DMS79 treated with DMSO at 0.1 percent for 48 hours (cell line): Measurements from ENCODE around the gene DCTPP1.
"Not testable (repeated sequence)": the region's sequence is repeated elsewhere in the genome, so short reads cannot be mapped to it uniquely, and the experiment has no call there.

Experiments used
- DNase-seq: peaks from one replicate; lab custom pipeline; 2025; lab: John Stamatoyannopoulos, UW

DCTPP1 gene

DNA sequence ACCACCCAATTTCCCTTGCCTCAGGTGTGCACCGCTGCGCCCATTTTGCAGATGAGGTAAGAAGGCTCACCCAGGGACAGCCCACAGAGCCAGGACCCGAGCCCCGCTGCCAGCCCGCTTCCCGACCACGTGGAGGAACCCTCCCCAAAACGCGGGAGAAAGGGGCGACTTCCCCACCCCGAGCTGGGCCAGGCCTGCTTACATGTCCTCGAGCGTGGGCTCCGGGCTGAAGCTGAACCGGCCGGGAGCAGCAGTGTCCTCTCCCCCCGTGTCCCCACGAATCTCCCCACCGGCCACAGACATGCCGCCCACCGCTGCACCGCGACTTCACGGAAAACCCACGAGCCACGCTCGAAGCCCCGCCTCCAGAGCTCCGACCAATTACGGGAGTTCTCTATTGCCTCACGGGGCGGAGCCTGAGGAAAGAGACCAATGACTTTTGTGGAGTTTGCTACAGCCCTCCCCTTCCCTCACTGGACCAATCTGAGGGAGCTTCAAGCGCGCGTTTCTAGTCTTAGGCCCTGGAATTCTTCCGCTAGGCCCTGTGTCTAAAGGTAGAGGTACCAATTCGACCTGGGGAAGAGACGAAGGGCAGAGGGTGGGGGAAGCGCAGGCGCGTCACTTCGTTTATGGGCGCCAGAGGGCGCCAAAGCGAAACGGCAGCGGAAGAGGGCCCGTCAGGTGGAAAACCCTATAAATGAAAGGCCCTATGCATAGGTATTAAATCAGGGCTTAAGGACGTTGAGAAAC is at the start of gene DCTPP1:
Gene DCTPP1, minus strand, starts transcription at position 353 of the 750 bp plus-strand sequence. Its CDS starts 50 bp downstream, at position 303.
- peak; percentile 99 for DNase-seq

DNA sequence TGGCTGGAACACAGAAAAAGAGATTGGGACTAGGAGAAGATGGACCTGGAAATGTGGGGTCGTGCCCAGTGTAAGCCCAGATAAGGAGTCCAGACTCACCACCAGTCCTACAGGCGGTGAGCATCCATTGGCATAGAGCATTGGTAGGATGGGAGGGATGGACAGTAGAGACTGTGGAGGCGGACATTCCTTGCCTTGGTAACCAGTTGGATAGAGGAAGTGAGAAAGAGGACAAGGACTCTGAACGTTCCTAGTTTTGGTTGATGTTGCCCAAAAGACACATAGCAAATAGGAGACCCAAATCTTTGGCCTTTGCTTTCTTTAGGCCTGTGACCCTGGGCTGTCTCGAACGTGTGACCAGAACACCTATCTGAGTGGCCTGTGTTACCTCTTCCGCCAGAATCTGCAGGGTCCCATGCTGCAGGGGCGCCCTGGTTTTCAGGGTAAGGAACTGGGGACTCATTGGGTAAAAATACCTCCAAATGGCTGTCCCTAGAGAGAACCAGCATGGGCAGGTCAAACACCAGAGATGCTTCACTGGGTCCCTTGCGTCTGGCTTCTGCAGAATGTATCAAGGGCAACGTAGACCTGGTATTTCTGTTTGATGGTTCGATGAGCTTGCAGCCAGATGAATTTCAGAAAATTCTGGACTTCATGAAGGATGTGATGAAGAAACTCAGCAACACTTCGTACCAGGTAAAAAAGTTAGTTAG is 49.1 kb upstream of the DCTPP1 start:
- DNase-seq, result no peak

DNA sequence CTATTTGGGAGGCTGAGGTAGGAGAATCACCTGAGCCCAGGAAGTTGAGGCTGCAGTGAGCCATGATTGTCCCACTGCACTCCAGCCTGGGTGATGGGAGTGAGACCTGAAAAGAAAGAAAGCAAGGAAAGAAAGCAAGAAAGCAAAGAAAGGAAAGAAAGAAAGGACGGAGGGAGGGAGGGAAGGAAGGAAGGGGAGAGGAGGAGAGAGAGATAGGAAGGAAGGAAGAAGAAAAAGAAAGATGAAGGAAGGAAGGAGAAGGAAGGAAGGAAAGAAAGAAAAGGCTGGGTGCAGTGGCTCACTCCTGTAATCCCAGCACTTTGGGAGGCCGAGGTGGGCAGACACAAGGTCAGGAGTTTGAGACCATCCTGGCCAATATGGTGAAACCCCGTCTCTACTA is 47.9 kb upstream of the DCTPP1 start:
- DNase-seq, result not testable (repeated sequence)

GRCh38 chr16:30476991-30477390 is 47.2 kb upstream of the DCTPP1 start:
- no peak for DNase-seq

DNA sequence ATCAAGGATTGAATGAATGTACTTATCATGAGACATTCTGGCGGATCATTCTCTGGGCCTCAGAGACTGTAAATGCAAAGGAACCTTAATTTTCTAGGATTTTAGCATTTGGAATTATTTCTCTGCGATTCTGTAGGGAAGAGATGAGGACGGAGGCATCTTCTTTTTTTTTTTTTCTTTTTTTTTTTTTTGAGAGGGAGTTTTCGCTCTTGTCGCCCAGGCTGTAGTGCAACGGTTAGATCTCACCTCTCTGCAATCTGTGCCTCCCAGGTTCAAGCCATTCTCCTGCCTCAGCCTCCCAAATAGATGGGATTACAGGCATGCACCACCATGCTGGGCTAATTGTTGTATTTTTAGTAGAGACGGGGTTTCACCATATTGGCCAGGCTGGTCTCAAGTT is 44.9 kb upstream of the DCTPP1 start:
- DNase-seq, result no peak

DNA sequence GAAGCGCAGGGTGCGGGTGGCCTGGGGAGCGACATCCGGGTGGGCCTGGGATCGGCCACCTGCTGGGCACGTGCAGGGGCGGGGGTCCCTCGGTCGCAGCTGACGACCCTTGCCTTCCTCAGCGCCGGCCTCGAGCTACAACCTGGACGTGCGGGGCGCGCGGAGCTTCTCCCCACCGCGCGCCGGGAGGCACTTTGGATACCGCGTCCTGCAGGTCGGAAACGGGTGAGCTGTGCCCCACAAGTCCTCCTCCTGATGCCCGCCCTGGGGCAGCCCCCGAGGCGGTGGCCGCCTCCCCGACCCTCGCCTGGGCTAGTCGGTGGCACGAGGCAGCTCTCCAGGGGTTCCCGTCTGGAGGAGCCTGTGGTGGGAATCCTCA is 44.2 kb upstream of the DCTPP1 start:
- DNase-seq, result no peak

DNA sequence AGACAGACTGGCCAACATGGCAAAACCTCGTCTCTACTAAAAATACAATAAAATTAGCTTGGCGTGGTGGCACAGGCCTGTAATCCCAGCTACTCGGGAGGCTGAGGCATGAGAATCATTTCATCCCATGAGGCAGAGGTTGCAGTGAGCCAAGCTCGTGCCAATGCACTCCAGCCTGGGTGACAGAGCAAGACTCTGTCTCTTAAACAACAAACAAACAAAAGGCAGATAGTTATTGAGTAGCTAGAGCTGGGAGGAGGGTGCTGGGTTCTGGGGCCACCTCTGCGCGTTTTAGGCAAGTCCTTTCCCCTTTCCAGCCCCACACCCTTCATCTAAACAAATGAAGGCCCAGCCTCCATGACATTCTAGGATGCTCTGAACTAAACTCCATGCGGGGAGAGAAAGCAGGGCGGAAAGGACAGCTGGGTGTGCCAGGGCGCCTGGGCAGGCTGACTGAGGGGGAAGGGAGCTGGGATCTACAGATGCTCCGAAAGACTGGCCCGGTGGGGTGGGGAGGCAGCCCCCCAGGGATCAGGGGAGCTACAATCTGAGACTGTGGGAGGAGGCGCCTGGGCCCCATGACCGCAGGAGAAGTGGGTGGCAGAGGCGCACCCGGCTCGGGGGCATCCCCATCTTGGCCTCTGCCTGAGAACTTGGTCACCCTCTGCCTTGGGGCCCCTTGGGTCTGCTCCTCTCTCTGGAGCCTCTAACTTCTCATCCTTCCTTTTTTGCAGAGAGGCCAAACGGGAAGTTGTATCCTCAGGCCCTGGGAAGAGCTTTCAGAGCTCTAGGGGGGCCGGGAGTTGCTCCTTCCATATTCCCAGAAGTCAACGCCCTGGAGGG is 43.6 kb upstream of the DCTPP1 start:
- no peak for DNase-seq

GRCh38 chr16:30472328-30472942 is 42.6 kb upstream of the DCTPP1 start, which contains the start of gene ITGAL:
TSS of gene ITGAL (plus strand) at chr16:30472742. CDS start at chr16:30472838, 96 bp downstream.
- no peak for DNase-seq

GRCh38 chr16:30470632-30470995 is 40.8 kb upstream of the DCTPP1 start:
- DNase-seq, result no peak

- DNase-seq, result no peak
Measured at GRCh38 chr16:30470170-30470512, 40.3 kb upstream of the DCTPP1 start.

- no peak for DNase-seq
Measured at GRCh38 chr16:30464078-30464477, 34.2 kb upstream of the DCTPP1 start.

DNA sequence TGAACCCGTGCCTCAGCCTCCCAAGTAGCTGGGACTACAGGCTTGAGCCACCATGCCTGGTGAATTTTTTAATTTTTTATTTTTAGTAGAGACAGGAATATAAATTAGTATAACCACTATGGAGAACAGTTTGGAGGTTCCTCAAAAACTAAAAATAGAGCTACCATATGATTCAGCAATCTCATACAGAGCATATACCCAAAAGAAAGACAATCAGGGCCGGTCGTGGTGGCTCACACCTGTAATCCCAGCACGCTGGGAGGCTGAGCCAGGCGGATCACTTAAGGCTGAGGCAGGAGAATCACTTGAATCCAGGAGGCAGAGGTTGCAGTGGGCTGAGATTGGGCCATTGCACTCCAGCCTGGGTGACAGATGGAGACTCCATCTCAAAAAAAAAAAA is 31.6 kb upstream of the DCTPP1 start:
- DNase-seq, result not testable (repeated sequence)

DNA sequence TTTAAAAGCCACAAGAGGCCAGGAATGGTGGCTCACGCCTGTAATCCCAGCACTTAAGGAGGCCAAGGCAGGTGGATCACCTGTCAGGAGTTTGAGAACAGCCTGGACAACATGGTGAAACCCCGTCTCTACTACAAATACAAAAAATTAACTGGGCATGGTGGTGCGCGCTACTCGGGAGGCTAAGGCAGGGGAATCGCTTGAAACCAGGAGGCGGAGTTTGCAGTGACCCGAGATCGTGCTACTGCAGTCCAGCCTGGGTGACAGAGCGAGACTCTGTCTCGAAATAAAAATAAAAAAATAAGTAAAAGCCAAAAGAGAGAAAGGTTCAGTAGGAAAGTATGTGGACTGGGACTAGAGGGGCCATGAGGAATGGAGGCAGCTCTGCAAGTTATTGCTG is 29.6 kb upstream of the DCTPP1 start:
- no peak for DNase-seq

DNA sequence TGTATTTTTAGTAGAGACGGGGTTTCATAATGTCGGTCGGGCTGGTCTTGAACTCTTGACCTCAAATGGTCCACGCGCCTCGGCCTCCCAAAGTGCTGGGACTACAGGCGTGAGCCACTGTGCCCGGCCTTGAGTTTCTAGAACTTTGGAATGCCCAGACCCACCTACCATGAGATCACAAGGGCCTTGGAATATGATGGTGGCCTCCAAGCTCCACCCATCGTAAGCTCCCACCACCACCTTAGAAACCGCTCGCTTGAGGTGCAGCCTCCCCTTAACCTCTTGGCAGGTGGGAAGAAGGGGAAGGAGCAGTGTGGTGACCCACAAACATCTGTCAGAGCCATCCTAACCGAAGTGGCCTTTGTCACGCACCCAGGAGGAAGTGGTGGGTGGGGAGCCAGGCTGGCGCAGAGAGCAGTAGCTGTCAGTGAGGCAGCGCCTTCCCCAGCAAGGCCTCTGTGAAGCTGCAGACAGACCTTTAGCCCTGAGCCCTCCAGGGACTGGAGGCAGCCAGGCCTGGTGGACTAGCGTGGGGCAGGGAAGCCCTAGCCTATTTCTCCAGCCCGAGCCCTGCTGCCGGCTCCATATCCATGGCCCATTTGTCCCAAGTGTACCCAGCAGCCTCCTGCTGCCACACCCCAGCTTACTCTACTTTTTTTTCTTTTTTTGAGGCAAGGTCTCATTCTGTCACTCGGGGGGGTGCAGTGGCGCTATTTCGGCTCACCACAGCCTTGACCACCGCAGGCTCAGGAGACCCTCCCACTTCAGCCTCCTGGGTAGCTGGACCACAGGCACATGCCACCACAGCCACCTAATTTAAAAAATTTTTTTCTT is 28.9 kb upstream of the DCTPP1 start:
- no peak for DNase-seq

GRCh38 chr16:30457743-30458560 is 28.1 kb upstream of the DCTPP1 start:
- no peak for DNase-seq

GRCh38 chr16:30457256-30457655 is 27.4 kb upstream of the DCTPP1 start:
- no peak for DNase-seq

DNA sequence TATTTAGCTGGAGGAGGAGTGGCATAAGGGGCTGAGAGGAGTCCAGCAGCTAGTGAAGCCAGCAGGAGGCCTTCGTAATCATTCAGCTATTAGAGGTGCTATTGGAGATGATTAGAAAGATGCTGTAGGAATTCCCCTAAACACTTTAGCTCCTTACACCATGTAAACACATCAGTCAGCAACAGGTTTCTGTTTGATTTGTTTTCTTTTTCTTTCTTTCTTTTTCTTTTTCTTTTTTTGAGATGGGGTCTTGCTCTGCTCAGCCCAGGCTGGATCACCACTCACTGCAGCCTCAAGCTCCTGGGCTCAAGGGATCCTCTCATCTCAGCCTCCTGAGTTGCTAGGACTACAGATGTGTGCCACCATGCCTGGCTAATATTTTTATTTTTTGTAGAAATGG is 26.5 kb upstream of the DCTPP1 start:
- DNase-seq, result no peak

DNA sequence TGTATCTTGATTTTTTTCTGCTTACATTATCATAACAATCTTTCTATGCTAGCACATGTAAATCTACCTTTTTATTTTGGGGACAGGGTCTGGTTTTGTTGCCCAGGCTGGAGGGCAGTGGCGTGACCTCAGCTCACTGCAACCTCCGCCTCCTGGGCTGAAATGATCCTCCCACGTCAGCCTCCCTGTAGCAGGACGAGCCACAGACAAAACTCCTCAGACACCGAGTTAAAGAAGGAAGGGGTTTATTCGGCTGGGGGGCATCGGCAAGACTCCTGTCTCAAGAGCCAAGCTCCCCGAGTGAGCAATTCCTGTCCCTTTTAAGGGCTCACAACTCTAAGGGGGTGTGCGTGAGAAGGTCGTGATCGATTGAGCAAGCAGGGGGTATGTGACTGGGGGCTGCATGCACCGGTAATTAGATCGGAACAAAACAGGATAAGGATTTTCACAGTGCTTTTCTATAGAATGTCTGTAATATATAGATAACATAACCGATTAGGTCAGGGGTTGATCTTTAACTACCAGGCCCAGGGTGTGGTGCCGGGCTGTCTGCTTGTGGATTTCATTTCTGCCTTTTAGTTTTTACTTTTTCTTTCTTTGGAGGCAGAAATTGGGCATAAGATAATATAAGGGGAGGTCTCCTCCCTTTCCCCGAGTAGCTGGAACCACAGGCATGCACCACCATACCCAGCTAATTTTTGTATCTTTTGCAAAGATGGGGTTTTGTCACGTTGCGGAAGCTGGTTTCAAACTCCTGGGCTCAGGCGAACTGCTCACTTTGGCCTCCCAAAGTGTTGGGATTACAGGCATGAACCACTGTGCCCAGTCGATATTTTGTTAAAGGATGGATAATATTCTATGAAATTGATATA is 23.1 kb upstream of the DCTPP1 start:
- not testable (repeated sequence) for DNase-seq

GRCh38 chr16:30449116-30449435 is 19.2 kb upstream of the DCTPP1 start:
- DNase-seq, result no peak
